ENCODE measurements around the gene CLEC4E.
"Not testable (repeated sequence)": the region's sequence is repeated elsewhere in the genome, so short reads cannot be mapped to it uniquely, and the experiment has no call there.

DNA sequence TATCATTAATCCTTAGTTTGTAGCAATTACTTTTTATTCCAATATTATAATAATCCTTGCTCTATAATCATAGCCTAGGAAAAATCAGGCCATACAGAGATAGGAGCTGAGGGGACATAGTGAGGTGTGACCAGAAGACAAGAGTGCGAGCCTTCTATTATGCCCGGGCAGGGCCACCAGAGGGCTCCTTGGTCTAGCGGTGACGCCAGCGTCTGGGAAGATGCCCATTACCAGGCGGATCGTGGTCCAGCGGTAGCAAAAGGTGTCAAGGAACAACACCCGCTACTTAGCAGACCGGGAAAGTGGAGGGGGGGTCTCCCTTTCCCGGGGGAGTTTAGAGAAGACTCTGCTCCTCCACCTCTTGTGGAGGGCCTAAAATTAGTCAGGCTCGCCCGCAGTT, 43.8 kb upstream of the CLEC4E start:
- TF ChIP-seq CTCF, POLR2A, POLR2AphosphoS5 (IDR thresholded peaks at IDR 0.05): not testable (repeated sequence)
